Measurements from ENCODE around the gene ZNF653. TPM values are rescaled to one million over a fixed set of nuclear protein-coding genes. Genes with fewer than 3 reads are reported as not detected.

The ZNF653 gene
- total and polyA plus RNA-seq, 9 of the 15 experiments (the other 6 are each of a cell fraction or from before 2014, with no cell fraction given) = 1.6 to 8.0 (median 4.2) TPM; not detected in 2

GRCh38 chr19:11496391-11497163 lies 9.1 kb downstream of the ZNF653 start (continued):
- TF ChIP-seq ZBTB33 (CRISPR knock-in tag; IDR thresholded peaks at IDR 0.05) = peak; percentile 76
- TF ChIP-seq NFIX (CRISPR knock-in tag; IDR thresholded peaks at IDR 0.05; ENCODE audit: low read depth) = no peak
- TF ChIP-seq ZNF274 (IDR thresholded peaks at IDR 0.05; ENCODE audit: borderline replicate concordance, low read depth, low read length) = no peak
- TF ChIP-seq TAF9B (IDR thresholded peaks at IDR 0.05; ENCODE audit: partially characterized antibody) = no peak
- TF ChIP-seq, protein P1, sequence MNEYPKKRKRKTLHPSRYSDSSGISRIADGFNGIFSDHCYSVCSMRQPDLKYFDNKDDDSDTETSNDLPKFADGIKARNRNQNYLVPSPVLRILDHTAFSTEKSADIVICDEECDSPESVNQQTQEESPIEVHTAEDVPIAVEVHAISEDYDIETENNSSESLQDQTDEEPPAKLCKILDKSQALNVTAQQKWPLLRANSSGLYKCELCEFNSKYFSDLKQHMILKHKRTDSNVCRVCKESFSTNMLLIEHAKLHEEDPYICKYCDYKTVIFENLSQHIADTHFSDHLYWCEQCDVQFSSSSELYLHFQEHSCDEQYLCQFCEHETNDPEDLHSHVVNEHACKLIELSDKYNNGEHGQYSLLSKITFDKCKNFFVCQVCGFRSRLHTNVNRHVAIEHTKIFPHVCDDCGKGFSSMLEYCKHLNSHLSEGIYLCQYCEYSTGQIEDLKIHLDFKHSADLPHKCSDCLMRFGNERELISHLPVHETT (CRISPR knock-in tag; conservative IDR thresholded peaks at IDR 0.05 in 1 of 2, IDR thresholded peaks at IDR 0.05 in 1 of 2) = no peak
- no peak for TF ChIP-seq CSDE1 (IDR thresholded peaks at IDR 0.05)
- no peak for TF ChIP-seq ZNF764 (CRISPR knock-in tag; IDR thresholded peaks at IDR 0.05; ENCODE audit: low read depth)
- TF ChIP-seq U2AF1 (optimal IDR thresholded peaks at IDR 0.05; ENCODE audit: low read depth, low read length) = no peak
- TF ChIP-seq NFATC3 (IDR thresholded peaks at IDR 0.05) = no peak
- TF ChIP-seq LEF1 (IDR thresholded peaks at IDR 0.05) = no peak
- no peak for TF ChIP-seq ZBTB11 (CRISPR knock-in tag; IDR thresholded peaks at IDR 0.05)
- no peak for TF ChIP-seq ARHGAP35 (IDR thresholded peaks at IDR 0.05; ENCODE audit: partially characterized antibody)

Data from K562 (cell line).